SK-N-SH treated with all-trans-retinoic acid at 6 μM for 48 hours (cell line): ENCODE results near the gene MLST8.

Source experiments
- ATAC-seq: fragments of 200-7000 bp; cut with Tn5 transposase; 3 replicates; pipeline ENCODE4 v1.9.1; 2020; ENCODE audit warnings: mild to moderate bottlenecking, moderate library complexity
- ARNTL ChIP-seq: fragments of 450-650 bp; formaldehyde crosslinking; IDR thresholded peaks from 2 replicates; pipeline ENCODE4 v1.5.0; 2020; ENCODE audit warnings: low read depth, mild to moderate bottlenecking, moderate library complexity, borderline replicate concordance
- BACH2 ChIP-seq: fragments of 250-450 bp; sonication (Bioruptor Pico); IDR thresholded peaks from 2 replicates; pipeline ENCODE4 v1.9.0; 2021; ENCODE audit warnings: mild to moderate bottlenecking, borderline replicate concordance
- CREB5 ChIP-seq: fragments of 250-450 bp; sonication (Bioruptor Pico); IDR thresholded peaks from 2 replicates; pipeline ENCODE4 v1.5.1; 2020; ENCODE audit warnings: low read depth, mild to moderate bottlenecking, moderate library complexity
- CSRNP3 ChIP-seq: fragments of 250-450 bp; sonication (Bioruptor Pico); IDR thresholded peaks from 2 replicates; pipeline ENCODE4 v1.5.1; 2021; ENCODE audit warnings: mild to moderate bottlenecking, moderate library complexity
- ESRRG ChIP-seq: fragments of 250-450 bp; sonication (Bioruptor Pico); IDR thresholded peaks from 2 replicates; pipeline ENCODE4 v1.6.1; 2021; ENCODE audit warnings: mild to moderate bottlenecking
- GLIS3 ChIP-seq: fragments of 250-450 bp; sonication (Bioruptor Pico); IDR thresholded peaks from 2 replicates; pipeline ENCODE4 v1.5.0; 2020; ENCODE audit warnings: mild to moderate bottlenecking, moderate library complexity
- ISL1 ChIP-seq: fragments of 250-450 bp; sonication (Bioruptor Pico); IDR thresholded peaks from 2 replicates; pipeline ENCODE4 v2.1.2; 2022; ENCODE audit warnings: mild to moderate bottlenecking, moderate library complexity
- OSR1 ChIP-seq: fragments of 250-450 bp; sonication (Bioruptor Pico); IDR thresholded peaks from 2 replicates; pipeline ENCODE4 v1.8.0; 2022; ENCODE audit warnings: moderate library complexity, mild to moderate bottlenecking, inconsistent platforms
- PATZ1 ChIP-seq: fragments of 250-450 bp; sonication (Bioruptor Pico); IDR thresholded peaks from 2 replicates; pipeline ENCODE4 v1.8.0; 2020; ENCODE audit warnings: mild to moderate bottlenecking, moderate library complexity, borderline replicate concordance
- POU6F1 ChIP-seq: fragments of 250-450 bp; sonication (Bioruptor Pico); IDR thresholded peaks from 2 replicates; pipeline ENCODE4 v1.8.0; 2021; ENCODE audit warnings: low read depth, mild to moderate bottlenecking, moderate library complexity, borderline replicate concordance
- PPARA ChIP-seq: fragments of 250-450 bp; sonication (Bioruptor Pico); IDR thresholded peaks from 2 replicates; pipeline ENCODE4 v1.5.0; 2020; ENCODE audit warnings: mild to moderate bottlenecking, borderline replicate concordance
- RARB ChIP-seq: fragments of 250-450 bp; sonication (Bioruptor Pico); IDR thresholded peaks from 2 replicates; pipeline ENCODE4 v1.8.0; 2021; ENCODE audit warnings: mild to moderate bottlenecking, moderate library complexity
- SNAI2 ChIP-seq: fragments of 250-450 bp; sonication (Bioruptor Pico); IDR thresholded peaks from 2 replicates; pipeline ENCODE4 v1.5.0; 2020; ENCODE audit warnings: mild to moderate bottlenecking, moderate library complexity
- TCF4 ChIP-seq: fragments of 250-450 bp; sonication (Bioruptor Pico); IDR thresholded peaks from 2 replicates; pipeline ENCODE4 v1.8.0; 2021; ENCODE audit warnings: mild to moderate bottlenecking, moderate library complexity, borderline replicate concordance
- TOX ChIP-seq: fragments of 250-450 bp; sonication (Bioruptor Pico); IDR thresholded peaks from 2 replicates; pipeline ENCODE4 v1.8.0; 2021; ENCODE audit warnings: mild to moderate bottlenecking, moderate library complexity, borderline replicate concordance
- TSHZ2 ChIP-seq: fragments of 250-450 bp; sonication (Bioruptor Pico); IDR thresholded peaks from 2 replicates; pipeline ENCODE4 v1.5.0; 2020; ENCODE audit warnings: mild to moderate bottlenecking, moderate library complexity
- ZC3H10 ChIP-seq: fragments of 250-450 bp; sonication (Bioruptor Pico); IDR thresholded peaks from 2 replicates; pipeline ENCODE4 v1.5.1; 2021; ENCODE audit warnings: mild to moderate bottlenecking, moderate library complexity
- ZFP30 ChIP-seq: fragments of 450-650 bp; formaldehyde crosslinking; IDR thresholded peaks from 2 replicates; pipeline ENCODE4 v1.5.0; 2022; ENCODE audit warnings: mild to moderate bottlenecking, moderate library complexity
- ZNF565 ChIP-seq: fragments of 450-650 bp; formaldehyde crosslinking; conservative IDR thresholded peaks from 2 replicates; pipeline ENCODE4 v1.5.0; 2020; ENCODE audit warnings: low read depth, mild to moderate bottlenecking, moderate library complexity
- ZNF70 ChIP-seq: fragments of 450-650 bp; formaldehyde crosslinking; IDR thresholded peaks from 2 replicates; pipeline ENCODE4 v1.5.0; 2020; ENCODE audit warnings: mild to moderate bottlenecking, moderate library complexity
- ZNF8 ChIP-seq: fragments of 450-650 bp; formaldehyde crosslinking; IDR thresholded peaks from 2 replicates; pipeline ENCODE4 v1.5.0; 2020; ENCODE audit warnings: mild to moderate bottlenecking, moderate library complexity

The MLST8 gene

GRCh38 chr16:2173366-2173765 is 31.9 kb upstream of the MLST8 start:
- TF ChIP-seq ISL1 (CRISPR knock-in tag) (no peak), ZNF8 (CRISPR knock-in tag) (no peak), TOX (CRISPR knock-in tag) (no peak), ARNTL (no peak)
- no peak for ATAC-seq

- no peak for ATAC-seq
- TF ChIP-seq TSHZ2 = no peak
- TF ChIP-seq ZC3H10 (CRISPR knock-in tag) = no peak
- TF ChIP-seq ZNF8 (CRISPR knock-in tag) = no peak
- no peak for TF ChIP-seq RARB
- TF ChIP-seq ZNF565 (CRISPR knock-in tag) = no peak
- no peak for TF ChIP-seq ESRRG (CRISPR knock-in tag)
- no peak for TF ChIP-seq PPARA (CRISPR knock-in tag)
- TF ChIP-seq OSR1 (CRISPR knock-in tag) = no peak
These were observed 31.3 kb upstream of the MLST8 start for GRCh38 chr16:2173916-2174315.

- TF ChIP-seq OSR1 (CRISPR knock-in tag) = no peak
- no peak for TF ChIP-seq ISL1 (CRISPR knock-in tag)
- TF ChIP-seq CSRNP3 (CRISPR knock-in tag) = no peak
- TF ChIP-seq ZFP30 (CRISPR knock-in tag) = no peak
- no peak for TF ChIP-seq PPARA (CRISPR knock-in tag)
- no peak for TF ChIP-seq BACH2 (CRISPR knock-in tag)
- no peak for TF ChIP-seq RARB
- no peak for TF ChIP-seq TSHZ2
- no peak for TF ChIP-seq ZNF8 (CRISPR knock-in tag)
- no peak for TF ChIP-seq ZC3H10 (CRISPR knock-in tag)
- no peak for TF ChIP-seq ESRRG (CRISPR knock-in tag)
- no peak for TF ChIP-seq GLIS3
- TF ChIP-seq TCF4 (CRISPR knock-in tag) = no peak
- no peak for TF ChIP-seq CREB5 (CRISPR knock-in tag)
- TF ChIP-seq PATZ1 (CRISPR knock-in tag) = no peak
- TF ChIP-seq TOX (CRISPR knock-in tag) = no peak
- TF ChIP-seq ZNF70 (CRISPR knock-in tag) = no peak
- no peak for TF ChIP-seq SNAI2 (CRISPR knock-in tag)
- no peak for TF ChIP-seq POU6F1 (CRISPR knock-in tag)
- TF ChIP-seq ZNF565 (CRISPR knock-in tag) = no peak
- ATAC-seq = no peak
These were observed 30.7 kb upstream of the MLST8 start for GRCh38 chr16:2174396-2175131.
